ENCODE results near the gene PLA1A. TPM values are rescaled to one million over a fixed set of nuclear protein-coding genes. Genes with fewer than 3 reads are reported as not detected.

PLA1A gene
- total and polyA plus RNA-seq, 10 of the 15 experiments (the other 5 are each of a cell fraction or from before 2014, with no cell fraction given), result 2.9 to 106 (median 4.8) TPM

GRCh38 chr3:119658994-119659393, 61.3 kb downstream of the PLA1A start:
- CTCF ChIA-PET, result interaction anchor here (0.7 to 2.2 kb wide), 6 partner anchors 9 to 57 kb away, joined by 3 to 8 read pairs (median 3); no protein-coding TSS in a partner anchor
- no peak overlapping the region for H3K9ac ChIP-seq (ENCODE audit: control insufficient read depth, insufficient read depth, low read length)
- no peaks in the 10 kb centered on the region for H4K20me1 ChIP-seq (ENCODE audit: control insufficient read depth, insufficient read depth)
- peaks cover 18% of the 10 kb centered on the region; the same call in 1 of the 2 replicates for H3K4me1 ChIP-seq (ENCODE audit: control insufficient read depth, insufficient read depth, low read length)
- no peaks in the 10 kb centered on the region for H3K9me3 ChIP-seq (replicated peaks; ENCODE audit: control insufficient read depth, insufficient read depth, low read length)
- FAIRE-seq (no peak), DNase-seq (ENCODE audit: low read depth, low spot score) (no peak), ATAC-seq (no peak)
- intact Hi-C loops (cut with micrococcal nuclease; ENCODE audit: unreplicated experiment) (loop anchor here (1.0 kb wide), 1 partner anchor 20 kb away; no protein-coding TSS in a partner anchor), in situ Hi-C loops (cut with MboI) (no loop called here)
- RAD21 ChIA-PET (ENCODE audit: unreplicated experiment), result interaction anchor here (0.6 to 2.5 kb wide), 2 partner anchors 33 to 58 kb away, joined by 3 to 8 read pairs; no protein-coding TSS in a partner anchor
- no peak overlapping the region for H3K4me3 ChIP-seq
- no peaks in the 10 kb centered on the region for H3K79me2 ChIP-seq (ENCODE audit: control insufficient read depth, insufficient read depth, low read length)
- H3K36me3 ChIP-seq (ENCODE audit: control insufficient read depth in 2 of 2, insufficient read depth in 2 of 2, low read length in 1 of 2), result no peaks in the 10 kb centered on the region; a peak in 2 of 4 replicates
- H3K27me3 ChIP-seq (replicated peaks in 1 of 2; ENCODE audit: control insufficient read depth in 2 of 2, insufficient read depth in 2 of 2, low read length in 1 of 2), result no peaks in the 10 kb centered on the region
- H3K4me2 ChIP-seq (ENCODE audit: control insufficient read depth, insufficient read depth), result no peak overlapping the region
- POLR2A ChIA-PET, result interaction anchor here (0.8 kb wide), 1 partner anchor 16 kb away, joined by 3 read pairs; no protein-coding TSS in a partner anchor
- no peak overlapping the region for H3K27ac ChIP-seq (ENCODE audit: control insufficient read depth, insufficient read depth)
- H2AFZ ChIP-seq (ENCODE audit: control insufficient read depth, low read depth, low read length), result no peak overlapping the region
- 70% methylated on average over 2 of the region's 2 CpGs for WGBS (ENCODE audit: insufficient coverage, insufficient replicate concordance, low lambda C conversion rate, missing lambda C conversion rate)
- BruUV-seq (replicated peaks), result no TSS peak
- SMC1A ChIA-PET (ENCODE audit: uncharacterized antibody, unreplicated experiment), result interaction anchor here (1.0 to 2.7 kb wide), 6 partner anchors 10 to 59 kb away, joined by 3 to 10 read pairs (median 3); no protein-coding TSS in a partner anchor
- no peak for TF ChIP-seq CHD4 (IDR thresholded peaks at IDR 0.05)
- no peak for TF ChIP-seq SMAD5 (IDR thresholded peaks at IDR 0.05; ENCODE audit: low read depth)
- no peak for TF ChIP-seq SREBF2 (IDR thresholded peaks at IDR 0.05; ENCODE audit: low read length)
- TF ChIP-seq POLR2AphosphoS5 (IDR thresholded peaks at IDR 0.05; ENCODE audit: low read length), result no peak
- no peak for TF ChIP-seq RCOR1 (conservative IDR thresholded peaks at IDR 0.05; ENCODE audit: low read depth, low read length)
- TF ChIP-seq PAX8 (IDR thresholded peaks at IDR 0.05), result no peak
- TF ChIP-seq PRDM15 (CRISPR knock-in tag; IDR thresholded peaks at IDR 0.05), result no peak
- TF ChIP-seq SUPT20H (IDR thresholded peaks at IDR 0.05; ENCODE audit: borderline replicate concordance, control insufficient read depth, low read depth, low read length), result no peak
- no peak for TF ChIP-seq BCL11A (IDR thresholded peaks at IDR 0.05; ENCODE audit: low read depth, low read length)
- no peak for TF ChIP-seq RFX5 (IDR thresholded peaks at IDR 0.05; ENCODE audit: low read depth, low read length)
- no peak for TF ChIP-seq HSF1 (IDR thresholded peaks at IDR 0.05; ENCODE audit: low read depth, low read length)
- TF ChIP-seq TARDBP (IDR thresholded peaks at IDR 0.05; ENCODE audit: borderline replicate concordance), result no peak
- TF ChIP-seq, protein P1, sequence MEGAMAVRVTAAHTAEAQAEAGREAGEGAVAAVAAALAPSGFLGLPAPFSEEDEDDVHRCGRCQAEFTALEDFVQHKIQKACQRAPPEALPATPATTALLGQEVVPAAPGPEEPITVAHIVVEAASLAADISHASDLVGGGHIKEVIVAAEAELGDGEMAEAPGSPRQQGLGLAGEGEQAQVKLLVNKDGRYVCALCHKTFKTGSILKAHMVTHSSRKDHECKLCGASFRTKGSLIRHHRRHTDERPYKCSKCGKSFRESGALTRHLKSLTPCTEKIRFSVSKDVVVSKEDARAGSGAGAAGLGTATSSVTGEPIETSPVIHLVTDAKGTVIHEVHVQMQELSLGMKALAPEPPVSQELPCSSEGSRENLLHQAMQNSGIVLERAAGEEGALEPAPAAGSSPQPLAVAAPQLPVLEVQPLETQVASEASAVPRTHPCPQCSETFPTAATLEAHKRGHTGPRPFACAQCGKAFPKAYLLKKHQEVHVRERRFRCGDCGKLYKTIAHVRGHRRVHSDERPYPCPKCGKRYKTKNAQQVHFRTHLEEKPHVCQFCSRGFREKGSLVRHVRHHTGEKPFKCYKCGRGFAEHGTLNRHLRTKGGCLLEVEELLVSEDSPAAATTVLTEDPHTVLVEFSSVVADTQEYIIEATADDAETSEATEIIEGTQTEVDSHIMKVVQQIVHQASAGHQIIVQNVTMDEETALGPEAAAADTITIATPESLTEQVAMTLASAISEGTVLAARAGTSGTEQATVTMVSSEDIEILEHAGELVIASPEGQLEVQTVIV (IDR thresholded peaks at IDR 0.05; ENCODE audit: borderline replicate concordance, partially characterized antibody), result no peak
- TF ChIP-seq, protein P2, sequence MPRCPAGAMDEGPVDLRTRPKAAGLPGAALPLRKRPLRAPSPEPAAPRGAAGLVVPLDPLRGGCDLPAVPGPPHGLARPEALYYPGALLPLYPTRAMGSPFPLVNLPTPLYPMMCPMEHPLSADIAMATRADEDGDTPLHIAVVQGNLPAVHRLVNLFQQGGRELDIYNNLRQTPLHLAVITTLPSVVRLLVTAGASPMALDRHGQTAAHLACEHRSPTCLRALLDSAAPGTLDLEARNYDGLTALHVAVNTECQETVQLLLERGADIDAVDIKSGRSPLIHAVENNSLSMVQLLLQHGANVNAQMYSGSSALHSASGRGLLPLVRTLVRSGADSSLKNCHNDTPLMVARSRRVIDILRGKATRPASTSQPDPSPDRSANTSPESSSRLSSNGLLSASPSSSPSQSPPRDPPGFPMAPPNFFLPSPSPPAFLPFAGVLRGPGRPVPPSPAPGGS (IDR thresholded peaks at IDR 0.05; ENCODE audit: borderline replicate concordance, insufficient read depth, low read depth, low read length, poor library complexity, severe bottlenecking), result no peak
- no peak for TF ChIP-seq BACH1 (IDR thresholded peaks at IDR 0.05; ENCODE audit: borderline replicate concordance)
- TF ChIP-seq POLR2A (IDR thresholded peaks at IDR 0.05; ENCODE audit: low read depth, low read length), result no peak
- TF ChIP-seq ZSCAN29 (IDR thresholded peaks at IDR 0.05), result no peak

Measured in GM12878 (cell line).